ENCODE data around the gene MSI2.

The MSI2 gene

DNA sequence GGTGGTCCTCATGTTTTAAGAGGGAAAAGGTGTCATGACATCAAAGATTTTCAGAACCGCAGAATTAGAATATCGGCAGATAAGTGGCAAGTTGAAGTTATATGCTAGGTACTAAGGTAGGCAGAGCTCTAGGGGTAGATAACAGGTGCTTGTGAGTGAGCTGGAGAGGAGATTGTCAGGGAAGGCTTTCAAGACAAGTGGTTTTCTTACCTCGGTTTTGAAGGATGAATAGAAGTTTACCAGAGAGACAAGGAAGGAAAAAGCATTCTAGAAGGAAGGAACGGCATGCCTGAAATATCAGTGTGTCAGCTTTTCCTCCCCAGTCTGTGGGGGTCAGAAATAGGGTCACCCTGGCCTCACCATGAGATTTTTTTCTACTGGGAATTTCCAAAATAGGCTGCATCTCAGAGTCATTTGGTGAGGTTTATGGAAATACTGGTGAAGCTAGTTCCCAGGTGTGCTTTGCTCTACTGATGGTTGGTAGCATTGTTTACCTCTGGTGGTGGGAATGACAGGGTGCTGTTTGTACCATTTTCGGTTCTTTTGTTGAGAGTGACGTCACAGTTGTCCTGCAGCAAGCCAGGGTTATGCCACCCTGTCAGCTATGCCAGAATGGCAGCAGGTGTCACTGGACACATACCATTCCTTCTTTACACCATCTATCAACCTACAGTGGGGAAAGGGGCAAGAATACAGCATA is 112.5 kb downstream of the MSI2 start:
- no peak for DNase-seq (ENCODE audit: low read depth in 2 of 2)

DNA sequence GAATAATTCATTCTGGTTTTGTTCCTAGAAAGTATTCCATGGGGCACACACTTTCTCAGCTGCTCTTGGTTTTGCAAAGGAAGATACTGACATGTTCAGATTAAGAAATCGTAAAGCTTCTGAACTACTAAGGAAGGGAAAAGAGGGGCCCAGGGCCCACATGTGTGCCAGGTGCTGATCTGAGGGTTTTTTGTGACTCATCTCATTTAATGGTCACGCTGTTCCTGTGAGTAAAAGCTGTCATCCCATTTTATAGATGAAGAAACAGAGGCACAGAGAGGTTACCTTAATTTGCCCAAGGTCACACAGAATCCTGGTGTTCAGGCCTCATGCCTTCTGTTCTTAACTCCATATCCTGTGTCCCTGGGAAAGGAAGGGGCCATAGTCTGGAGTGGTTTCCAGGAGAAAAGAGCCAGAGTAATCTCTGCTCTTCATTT is 113.2 kb downstream of the MSI2 start:
- no peak for DNase-seq (ENCODE audit: low read depth in 2 of 2)

GRCh38 chr17:57370037-57370581 is 113.8 kb downstream of the MSI2 start:
- DNase-seq (ENCODE audit: low read depth in 2 of 2), result no peak

GRCh38 chr17:57370619-57371018 is 114.3 kb downstream of the MSI2 start:
- no peak for DNase-seq (ENCODE audit: low read depth in 2 of 2)

- no peak for DNase-seq (ENCODE audit: low read depth in 2 of 2)
Observed at GRCh38 chr17:57372156-57372555, 115.8 kb downstream of the MSI2 start.

GRCh38 chr17:57373048-57373447 is 116.7 kb downstream of the MSI2 start:
- no peak for DNase-seq (ENCODE audit: low read depth in 2 of 2)

- no peak for DNase-seq (ENCODE audit: low read depth in 2 of 2)
Observed at GRCh38 chr17:57373756-57374155, 117.4 kb downstream of the MSI2 start.

DNA sequence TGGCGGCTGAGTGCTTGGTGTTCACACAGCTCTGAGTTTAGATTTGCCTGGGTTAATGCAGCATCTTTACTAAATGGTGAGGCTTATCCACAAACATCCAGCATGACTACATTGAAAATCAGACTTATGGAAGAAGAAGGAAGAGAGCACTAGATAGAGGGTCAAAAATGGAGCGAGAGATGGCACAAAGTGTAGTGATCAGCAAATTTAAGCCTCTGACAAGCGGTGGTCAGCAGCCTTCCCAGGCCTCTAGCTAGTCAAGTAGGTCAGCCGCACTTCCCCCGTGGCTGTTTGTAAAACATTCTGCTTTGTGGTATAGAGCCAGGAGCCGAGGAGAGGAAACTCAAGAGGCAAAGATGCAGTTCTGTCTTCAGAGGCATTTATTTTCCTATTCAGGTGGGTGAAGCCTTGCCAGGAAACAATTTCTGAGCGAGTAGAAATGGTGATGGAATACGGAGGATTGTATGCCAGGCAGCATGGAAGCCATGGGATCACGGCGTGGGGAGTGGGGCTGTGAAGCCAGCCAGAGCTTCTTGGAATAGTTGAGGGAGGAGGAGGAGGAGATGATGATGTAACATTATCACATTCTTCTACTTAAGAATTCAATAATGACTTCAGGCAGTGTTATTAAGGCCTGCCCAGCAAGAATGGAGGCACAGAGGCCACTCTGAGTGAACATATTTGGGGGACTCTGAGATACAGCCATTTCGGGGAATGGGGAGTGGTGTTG is 118.9 kb downstream of the MSI2 start:
- no peak for DNase-seq (ENCODE audit: low read depth in 2 of 2)

DNA sequence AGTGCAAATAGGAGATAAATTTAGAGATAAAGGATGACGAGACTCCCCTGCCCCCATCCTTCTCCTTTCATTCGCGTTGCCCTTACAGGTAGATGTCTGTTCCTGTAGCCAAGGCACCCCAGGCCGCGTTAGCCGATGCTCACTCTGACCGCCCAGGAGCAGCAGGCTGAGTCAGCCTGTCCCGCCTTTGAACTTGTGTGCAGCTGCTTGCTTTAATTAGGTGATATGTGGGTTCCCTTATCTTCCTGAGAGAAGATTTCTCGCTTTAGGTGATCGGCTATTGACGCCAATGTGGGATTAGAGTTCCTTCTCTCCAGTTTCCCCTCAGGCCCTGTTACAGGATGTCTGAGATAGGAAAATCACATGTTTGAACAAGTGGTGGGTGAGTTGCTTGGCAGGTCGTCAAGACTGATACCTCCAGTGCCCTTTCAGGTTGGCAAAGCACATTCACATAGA is 119.5 kb downstream of the MSI2 start:
- DNase-seq (ENCODE audit: low read depth in 2 of 2), result no peak

DNA sequence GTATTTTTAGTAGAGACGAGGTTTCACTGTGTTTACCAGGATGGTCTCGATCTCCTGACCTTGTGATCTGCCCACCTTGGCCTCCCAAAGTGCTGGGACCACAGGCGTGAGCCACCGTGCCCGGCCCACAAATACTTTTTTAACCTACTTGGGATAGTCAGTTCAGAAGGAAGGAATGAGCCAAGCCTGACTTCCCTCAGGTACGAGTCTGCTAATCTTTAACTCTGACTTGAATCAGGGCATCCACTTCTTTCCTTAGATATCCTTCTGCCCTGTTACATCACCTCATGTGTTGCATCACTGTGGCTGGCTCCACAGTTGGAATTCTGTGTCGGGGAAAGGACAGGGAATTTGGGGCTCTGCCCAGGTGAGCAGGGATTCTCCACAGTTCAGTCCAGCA is 120.8 kb downstream of the MSI2 start:
- no peak for DNase-seq (ENCODE audit: low read depth in 2 of 2)

- no peak for DNase-seq (ENCODE audit: low read depth in 2 of 2)
Observed at GRCh38 chr17:57379237-57379894, 123.0 kb downstream of the MSI2 start.

- no peak for DNase-seq (ENCODE audit: low read depth in 2 of 2)
Observed at GRCh38 chr17:57379895-57380434, 123.6 kb downstream of the MSI2 start.

GRCh38 chr17:57381498-57381897 is 125.2 kb downstream of the MSI2 start:
- DNase-seq (ENCODE audit: low read depth in 2 of 2), result no peak

- no peak for DNase-seq (ENCODE audit: low read depth in 2 of 2)
Observed at GRCh38 chr17:57384219-57384618, 127.9 kb downstream of the MSI2 start.

GRCh38 chr17:57385975-57386374 is 129.7 kb downstream of the MSI2 start:
- DNase-seq (ENCODE audit: low read depth in 2 of 2), result no peak

DNA sequence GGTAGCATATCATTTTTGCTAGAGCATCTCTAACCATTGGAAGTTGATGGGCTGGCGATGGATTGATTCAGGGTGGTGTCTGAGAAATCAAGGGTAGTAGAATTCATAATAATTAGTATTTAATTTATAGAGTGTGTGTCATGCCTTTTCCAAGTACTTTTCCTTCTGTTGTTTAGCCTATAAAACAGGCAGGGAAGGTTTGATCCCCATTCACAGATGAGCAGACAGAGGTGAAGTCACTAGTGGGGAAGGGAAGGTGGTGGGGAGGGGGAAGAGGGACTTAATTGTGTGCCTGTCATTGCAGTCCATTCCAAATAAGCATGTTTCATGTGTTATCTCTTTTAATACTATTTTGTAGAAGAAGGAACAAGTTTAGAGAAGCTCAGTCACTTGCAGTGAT is 131.3 kb downstream of the MSI2 start:
- DNase-seq (ENCODE audit: low read depth in 2 of 2), result no peak

GRCh38 chr17:57388131-57388725 is 131.9 kb downstream of the MSI2 start:
- no peak for DNase-seq (ENCODE audit: low read depth in 2 of 2)

- no peak for DNase-seq (ENCODE audit: low read depth in 2 of 2)
Observed at GRCh38 chr17:57389473-57389872, 133.2 kb downstream of the MSI2 start.

- no peak for DNase-seq (ENCODE audit: low read depth in 2 of 2)
Observed at GRCh38 chr17:57391076-57391825, 134.9 kb downstream of the MSI2 start.

DNA sequence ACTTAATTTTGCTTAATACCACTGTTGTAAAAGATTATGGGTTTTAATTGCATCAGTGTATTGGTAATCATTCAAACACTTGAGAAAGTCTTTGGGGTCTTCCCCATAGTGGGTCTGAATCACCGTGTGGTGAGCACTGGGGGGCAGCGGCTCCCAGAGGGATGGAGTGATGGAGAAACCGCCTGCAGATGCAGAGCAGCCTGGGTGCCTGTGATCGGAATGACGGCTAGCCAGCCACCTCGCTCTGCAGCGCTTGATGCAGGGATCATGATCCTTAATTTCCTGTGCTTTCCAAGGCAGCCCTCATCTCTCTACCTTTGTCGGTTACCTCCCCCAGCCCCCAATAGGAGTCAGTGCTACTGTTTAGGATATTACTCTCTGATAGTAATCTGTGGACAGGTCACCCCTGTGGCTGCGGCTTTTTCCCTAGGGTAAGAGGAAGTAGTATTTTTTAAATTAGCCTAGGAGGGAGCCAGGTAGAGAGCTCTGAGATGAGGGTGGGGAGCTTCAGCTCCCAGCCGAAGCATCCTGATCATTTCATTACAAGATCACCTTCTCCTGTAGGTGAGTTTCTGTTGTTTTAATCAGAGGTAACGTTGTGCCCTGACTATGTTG is 135.6 kb downstream of the MSI2 start:
- DNase-seq (ENCODE audit: low read depth in 2 of 2), result no peak

DNA sequence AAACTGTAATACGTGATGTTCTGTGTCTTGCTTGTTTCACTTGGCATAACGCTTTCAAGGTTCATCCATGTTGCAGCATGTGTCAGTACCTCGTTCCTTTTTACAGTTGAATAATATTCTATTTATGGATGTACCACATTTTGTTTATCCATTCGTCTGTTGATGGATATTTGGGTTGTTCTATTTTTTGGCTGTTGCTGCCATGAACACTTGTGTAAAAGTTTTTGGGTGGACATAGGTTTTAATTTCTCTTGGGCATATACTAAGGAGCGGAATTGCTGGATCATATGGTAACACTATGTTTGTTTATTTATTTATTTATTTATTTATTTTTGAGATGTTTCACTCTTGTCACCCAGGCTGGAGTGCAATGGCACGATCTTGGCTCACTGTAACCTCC is 137.0 kb downstream of the MSI2 start:
- DNase-seq (ENCODE audit: low read depth in 2 of 2), result no peak
